Measurements from ENCODE around the gene CARMIL1.

The CARMIL1 gene

DNA sequence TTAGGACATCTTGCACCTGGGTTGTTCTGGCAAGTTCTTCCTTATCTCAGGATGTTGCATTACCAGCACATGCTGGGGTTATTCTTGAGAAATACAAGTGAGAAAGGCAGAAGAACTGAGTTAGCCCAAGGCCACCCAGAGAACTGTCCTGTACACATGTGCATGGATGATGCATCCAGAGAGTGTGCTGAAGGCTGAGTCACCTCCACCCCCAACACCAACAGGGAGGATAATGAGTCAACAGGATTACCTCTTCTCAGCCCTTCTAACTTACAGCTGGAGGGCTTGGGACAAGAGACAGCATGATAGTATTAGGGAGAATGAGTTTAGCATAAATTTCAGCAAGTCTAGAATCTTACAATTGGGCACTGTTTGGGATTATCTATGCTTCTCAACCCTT, 381.3 kb downstream of the CARMIL1 start:
- no peak for DNase-seq (ENCODE audit: low spot score)

GRCh38 chr6:25661129-25661779, 382.1 kb downstream of the CARMIL1 start:
- DNase-seq (ENCODE audit: low spot score): no peak

DNA sequence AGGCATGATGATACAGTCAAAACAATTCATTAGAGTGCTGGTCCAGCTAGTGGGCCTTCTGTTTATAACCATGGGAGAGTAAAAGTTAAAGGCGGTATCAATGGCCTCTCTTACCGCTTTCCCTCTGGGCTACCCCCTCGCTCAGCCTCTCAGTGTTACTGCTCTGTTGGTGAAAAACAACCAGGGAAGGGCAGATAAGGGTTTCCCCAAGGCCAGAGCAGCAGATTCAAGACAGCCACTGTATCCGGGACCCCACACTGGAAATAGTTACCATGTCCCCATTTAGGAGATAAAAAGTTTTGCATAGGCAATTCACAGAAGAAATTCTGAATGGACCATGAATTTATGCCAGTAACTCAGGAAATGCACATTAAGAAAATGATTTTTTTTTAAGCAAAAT, 386.3 kb downstream of the CARMIL1 start:
- DNase-seq (ENCODE audit: low spot score): no peak

- DNase-seq (ENCODE audit: low spot score): no peak
Measured at GRCh38 chr6:25669413-25669812, 390.2 kb downstream of the CARMIL1 start.
